Measurements from ENCODE around the gene TMEM163. TPM values are rescaled to one million over a fixed set of nuclear protein-coding genes. Genes with fewer than 3 reads are reported as not detected.
A peak's percentile ranks its signal among the peaks of the same experiment; 100 is the strongest.

Gene TMEM163
- polyA plus RNA-seq, 4 donors = 1.2 to 2.4 (median 1.3) TPM

GRCh38 chr2:134446383-134447017, 272.3 kb downstream of the TMEM163 start:
- peak in 1 of 4 donors; percentile 33 for DNase-seq (ENCODE audit: low read depth in 4 of 4, low spot score in 3 of 4)

- DNase-seq (ENCODE audit: low read depth in 4 of 4, low spot score in 3 of 4) = no peak
Observed at GRCh38 chr2:134445985-134446382, 272.8 kb downstream of the TMEM163 start.

- DNase-seq (ENCODE audit: low read depth in 4 of 4, low spot score in 3 of 4) = no peak
Observed at GRCh38 chr2:134445116-134445515, 273.7 kb downstream of the TMEM163 start.

- no peak for DNase-seq (ENCODE audit: low read depth in 4 of 4, low spot score in 3 of 4)
Observed at GRCh38 chr2:134443814-134444480, 274.9 kb downstream of the TMEM163 start.

GRCh38 chr2:134441153-134441863, 277.5 kb downstream of the TMEM163 start:
- no peak for DNase-seq (ENCODE audit: low read depth in 4 of 4, low spot score in 3 of 4)

GRCh38 chr2:134440336-134440909, 278.4 kb downstream of the TMEM163 start:
- no peak for DNase-seq (ENCODE audit: low read depth in 4 of 4, low spot score in 3 of 4)

- DNase-seq (ENCODE audit: low read depth in 4 of 4, low spot score in 3 of 4) = no peak
Observed at GRCh38 chr2:134438371-134438770, 280.4 kb downstream of the TMEM163 start.

GRCh38 chr2:134436706-134437105, 282.1 kb downstream of the TMEM163 start:
- DNase-seq (ENCODE audit: low read depth in 4 of 4, low spot score in 3 of 4) = no peak

GRCh38 chr2:134435936-134436335, 282.9 kb downstream of the TMEM163 start:
- DNase-seq (ENCODE audit: low read depth in 4 of 4, low spot score in 3 of 4) = no peak

GRCh38 chr2:134435505-134435904, 283.3 kb downstream of the TMEM163 start:
- no peak for DNase-seq (ENCODE audit: low read depth in 4 of 4, low spot score in 3 of 4)

- no peak for DNase-seq (ENCODE audit: low read depth in 4 of 4, low spot score in 3 of 4)
Observed at GRCh38 chr2:134433979-134434378, 284.8 kb downstream of the TMEM163 start.

- DNase-seq (ENCODE audit: low read depth in 4 of 4, low spot score in 3 of 4) = no peak
Observed at GRCh38 chr2:134433469-134433868, 285.3 kb downstream of the TMEM163 start.

GRCh38 chr2:134432435-134432883, 286.3 kb downstream of the TMEM163 start:
- DNase-seq (ENCODE audit: low read depth in 4 of 4, low spot score in 3 of 4) = no peak

GRCh38 chr2:134431838-134432434, 286.9 kb downstream of the TMEM163 start:
- DNase-seq (ENCODE audit: low read depth in 4 of 4, low spot score in 3 of 4) = no peak

- DNase-seq (ENCODE audit: low read depth in 4 of 4, low spot score in 3 of 4) = no peak
Observed at GRCh38 chr2:134429886-134430285, 288.9 kb downstream of the TMEM163 start.

- DNase-seq (ENCODE audit: low read depth in 4 of 4, low spot score in 3 of 4) = no peak
Observed at GRCh38 chr2:134426721-134427120, 292.1 kb downstream of the TMEM163 start.

GRCh38 chr2:134425724-134426496, 292.9 kb downstream of the TMEM163 start:
- no peak for DNase-seq (ENCODE audit: low read depth in 4 of 4, low spot score in 3 of 4)

GRCh38 chr2:134421556-134422328, 297.1 kb downstream of the TMEM163 start:
- no peak for DNase-seq (ENCODE audit: low read depth in 4 of 4, low spot score in 3 of 4)

- DNase-seq (ENCODE audit: low read depth in 4 of 4, low spot score in 3 of 4) = no peak
Observed at GRCh38 chr2:134420920-134421319, 297.9 kb downstream of the TMEM163 start.

Measured in right renal pelvis (tissue), 4 donors.